ENCODE measurements around the gene PHPT1.
A peak's percentile ranks its signal among the peaks of the same experiment; 100 is the strongest.
"Not testable (repeated sequence)": the region's sequence is repeated elsewhere in the genome, so short reads cannot be mapped to it uniquely, and the experiment has no call there.

Gene PHPT1

GRCh38 chr9:136849038-136849959, at the start of gene PHPT1:
PHPT1 (plus strand) TSS chr9:136849409; CDS start chr9:136849431, 22 bp downstream.
- peak; percentile 95 for DNase-seq

GRCh38 chr9:136799854-136800657, 49.2 kb upstream of the PHPT1 start:
- DNase-seq = no peak

- no peak for DNase-seq
Measured at GRCh38 chr9:136802321-136802720, 46.9 kb upstream of the PHPT1 start.

GRCh38 chr9:136803009-136803550, 46.1 kb upstream of the PHPT1 start:
- not testable (repeated sequence) for DNase-seq

- DNase-seq = no peak
Measured at GRCh38 chr9:136803551-136804508, 45.4 kb upstream of the PHPT1 start.

- no peak for DNase-seq
Measured at GRCh38 chr9:136804509-136805206, 44.6 kb upstream of the PHPT1 start.

- DNase-seq = no peak
Measured at GRCh38 chr9:136805207-136805740, 43.9 kb upstream of the PHPT1 start.

- DNase-seq = no peak
Measured at GRCh38 chr9:136806067-136806466, 43.1 kb upstream of the PHPT1 start.

GRCh38 chr9:136806631-136807201, 42.5 kb upstream of the PHPT1 start:
- DNase-seq = no peak

- DNase-seq = peak; percentile 15
Measured at GRCh38 chr9:136807281-136808074, 41.7 kb upstream of the PHPT1 start, which contains the start of gene RABL6. RABL6 (plus strand) TSS chr9:136807948; CDS start chr9:136808197, 249 bp downstream.

GRCh38 chr9:136808075-136808805, 41.0 kb upstream of the PHPT1 start:
- no peak for DNase-seq

- DNase-seq = no peak
Measured at GRCh38 chr9:136808806-136809158, 40.4 kb upstream of the PHPT1 start.

GRCh38 chr9:136814725-136815421, 34.3 kb upstream of the PHPT1 start:
- no peak for DNase-seq

- no peak for DNase-seq
Measured at GRCh38 chr9:136815422-136815782, 33.8 kb upstream of the PHPT1 start.

- DNase-seq = no peak
Measured at GRCh38 chr9:136820971-136821825, 28.0 kb upstream of the PHPT1 start.

GRCh38 chr9:136821826-136822544, 27.2 kb upstream of the PHPT1 start:
- DNase-seq = no peak
